Ovary (tissue), 9 donors: ENCODE results near the gene DLG5. TPM values are rescaled to one million over a fixed set of nuclear protein-coding genes. Genes with fewer than 3 reads are reported as not detected.
A peak's percentile ranks its signal among the peaks of the same experiment; 100 is the strongest.

ENCODE experiments used
- DNase-seq, 5 donors: peaks; one replicate each; pipeline ENCODE4 v3.0.0-alpha.2; 2019 to 2020
- H3K27ac ChIP-seq, 2 donors: fragments of 200-600 bp; one replicate each; pipeline versions ENCODE4 v1.5.1 to v1.8.0; 2019 to 2022
- H3K27me3 ChIP-seq: fragments of 200-600 bp; one replicate; pipeline ENCODE4 v1.8.0; 2022
- H3K36me3 ChIP-seq: fragments of 200-600 bp; sonication (generic); one replicate; pipeline ENCODE4 v1.5.1; 2019
- H3K4me1 ChIP-seq: one replicate; pipeline ENCODE4 v1.8.1; 2013; ENCODE audit warnings: mild to moderate bottlenecking, moderate library complexity; ENCODE audit not compliant: insufficient read depth
- H3K4me3 ChIP-seq: fragments of 200-600 bp; sonication (generic); one replicate; pipeline ENCODE4 v1.5.1; 2017
- H3K9me3 ChIP-seq, 2 donors: fragments of 200-600 bp in 1 of 2; sonication (generic) in 1 of 2; one replicate each; pipeline versions ENCODE4 v1.5.1 to v1.8.1; 2013 to 2019; ENCODE audit warnings: mild to moderate bottlenecking in 1 of 2, moderate library complexity in 1 of 2
- EP300 ChIP-seq: sonication (generic); formaldehyde crosslinking; IDR thresholded peaks from one replicate; pipeline ENCODE4 v1.6.1; 2017; ENCODE audit warnings: antibody characterized with exemption
- POLR2A ChIP-seq: fragments of 450-650 bp; IDR thresholded peaks from one replicate; pipeline ENCODE4 v1.6.1; 2017; ENCODE audit warnings: antibody characterized with exemption, mild to moderate bottlenecking, moderate library complexity
- WGBS, 3 donors: extraction: QIAGEN DNeasy Blood & Tissue Kit in 1 of 3; methylation state at CpG; one replicate each; pipeline versions ENCODE4 v1.1.5 to v1.1.7; 2013 to 2017; 5-methylcytosine and 5-hydroxymethylcytosine counted together
- intact Hi-C, 4 donors: fragments of 100-400 bp; cut with DNase I; formaldehyde crosslinking; loops; one replicate each; pipeline versions ENCODE4 v1.11.0 to v1.15.1; 2022 to 2023
- polyA plus RNA-seq, 2 donors: library from polyadenylated mRNA; stranded (reverse); fragments of 200-250 nt in 1 of 2; fragments of 350-450 nt in 1 of 2; fragmentation: Illumina TruSeq in 1 of 2; extraction: RNeasy Lipid Tissue Mini Kit (QIAGEN cat#74804) in 1 of 2; gene quantifications; one replicate each; pipeline ENCODE4 v1.2.3, GENCODE V29; 2013 to 2014
- total RNA-seq, 7 donors: library from RNA; depleted of rRNA in 2 of 7; stranded (reverse); fragments of >200 nt in 2 of 7; fragmentation: NEBNext Ultra II Directional in 3 of 7; extraction: Animal tissue kit (Norgen Biotek cat#: 25700) in 3 of 7; gene quantifications; one replicate each; pipeline versions ENCODE4 v1.1.0 to v1.2.4, GENCODE V29; 2016 to 2023
- TF ChIP-seq, protein P1 (sequence below), 3 donors: fragments of 450-650 bp in 2 of 3; fragments of 200-600 bp in 1 of 3; IDR thresholded peaks; one replicate each; pipeline versions ENCODE4 v1.5.1 to v1.8.0; 2016 to 2022; ENCODE audit warnings: antibody characterized with exemption in 3 of 3, mild to moderate bottlenecking in 1 of 3
- donor health status: DM: no; HTN: no; CAD: no; lungs with moderate emphysema.
- donor health status: DM: no; HTN: no; CAD: no.
- donor health status: Bipolar disorder and iron deficiency.
- donor health status: DM: yes; HTN: yes; CAD: no.
- donor health status: DM: no; HTN: no; CAD: no.
- donor health status: DM: yes; HTN: yes; CAD: no.

Gene DLG5
- total and polyA plus RNA-seq, 9 donors = 29.1 to 71.9 (median 42.8) TPM

DNA sequence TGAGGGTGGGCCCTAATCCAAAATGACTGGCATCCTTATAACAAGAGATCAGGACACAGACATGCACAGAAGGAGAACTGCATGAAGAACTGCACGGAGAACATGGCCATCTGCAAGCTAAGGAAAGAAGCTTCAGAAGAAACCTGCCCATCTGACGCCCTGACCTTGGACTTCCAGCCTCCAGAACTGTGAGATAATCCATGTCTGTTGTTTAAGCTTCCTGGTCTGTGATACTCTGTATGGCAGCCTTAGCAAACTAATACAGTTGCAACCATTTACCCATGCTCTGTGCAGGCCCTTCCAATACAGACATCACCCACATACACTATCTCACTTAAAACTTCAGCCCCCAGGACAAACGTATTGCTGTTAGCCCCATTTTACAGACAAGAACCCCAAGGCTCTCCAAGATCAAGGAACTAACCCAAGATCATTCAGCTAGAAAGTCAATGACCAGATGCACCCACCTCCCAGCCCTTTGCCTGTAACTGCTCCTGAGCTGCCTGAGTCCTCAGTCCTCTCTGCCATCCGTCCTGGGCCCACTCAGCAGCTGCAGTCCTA lies 39.7 kb downstream of the DLG5 start:
- TF ChIP-seq POLR2A (no peak), EP300 (no peak)
- TF ChIP-seq, protein P1, sequence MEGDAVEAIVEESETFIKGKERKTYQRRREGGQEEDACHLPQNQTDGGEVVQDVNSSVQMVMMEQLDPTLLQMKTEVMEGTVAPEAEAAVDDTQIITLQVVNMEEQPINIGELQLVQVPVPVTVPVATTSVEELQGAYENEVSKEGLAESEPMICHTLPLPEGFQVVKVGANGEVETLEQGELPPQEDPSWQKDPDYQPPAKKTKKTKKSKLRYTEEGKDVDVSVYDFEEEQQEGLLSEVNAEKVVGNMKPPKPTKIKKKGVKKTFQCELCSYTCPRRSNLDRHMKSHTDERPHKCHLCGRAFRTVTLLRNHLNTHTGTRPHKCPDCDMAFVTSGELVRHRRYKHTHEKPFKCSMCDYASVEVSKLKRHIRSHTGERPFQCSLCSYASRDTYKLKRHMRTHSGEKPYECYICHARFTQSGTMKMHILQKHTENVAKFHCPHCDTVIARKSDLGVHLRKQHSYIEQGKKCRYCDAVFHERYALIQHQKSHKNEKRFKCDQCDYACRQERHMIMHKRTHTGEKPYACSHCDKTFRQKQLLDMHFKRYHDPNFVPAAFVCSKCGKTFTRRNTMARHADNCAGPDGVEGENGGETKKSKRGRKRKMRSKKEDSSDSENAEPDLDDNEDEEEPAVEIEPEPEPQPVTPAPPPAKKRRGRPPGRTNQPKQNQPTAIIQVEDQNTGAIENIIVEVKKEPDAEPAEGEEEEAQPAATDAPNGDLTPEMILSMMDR (IDR thresholded peaks at IDR 0.05) = no peak
- WGBS, 3 donors = 39 to 50% (median 47%) methylated on average over 4 of the region's 4 CpGs

GRCh38 chr10:77884181-77884580 lies 42.4 kb downstream of the DLG5 start:
- DNase-seq = no peak
- Histone ChIP-seq H3K4me1 (peaks cover 33% of the 10 kb centered on the region), H3K9me3 (no peaks in the 10 kb centered on the region), H3K36me3 (no peaks in the 10 kb centered on the region), H3K4me3 (no peak overlapping the region), H3K27me3 (no peaks in the 10 kb centered on the region), H3K27ac (no peak overlapping the region)
- intact Hi-C loops = no loop called here
- TF ChIP-seq, protein P1 (IDR thresholded peaks at IDR 0.05) = no peak
- TF ChIP-seq POLR2A = no peak
- TF ChIP-seq EP300 = no peak
- whole genome bisulfite sequencing, 3 donors = 93 to 97% (median 95%) methylated on average over 7 of the region's 7 CpGs

More for the DNA sequence above, 39.7 kb downstream of the DLG5 start:
- intact Hi-C loops = no loop called here
- peak overlapping the region; percentile 58 to 68 for H3K27ac ChIP-seq
- no peaks in the 10 kb centered on the region for H3K36me3 ChIP-seq
- no peaks in the 10 kb centered on the region for H3K9me3 ChIP-seq
- no peaks in the 10 kb centered on the region for H3K27me3 ChIP-seq
- no peak overlapping the region for H3K4me3 ChIP-seq
- peaks cover 34% of the 10 kb centered on the region for H3K4me1 ChIP-seq
- no peak for DNase-seq

DNA sequence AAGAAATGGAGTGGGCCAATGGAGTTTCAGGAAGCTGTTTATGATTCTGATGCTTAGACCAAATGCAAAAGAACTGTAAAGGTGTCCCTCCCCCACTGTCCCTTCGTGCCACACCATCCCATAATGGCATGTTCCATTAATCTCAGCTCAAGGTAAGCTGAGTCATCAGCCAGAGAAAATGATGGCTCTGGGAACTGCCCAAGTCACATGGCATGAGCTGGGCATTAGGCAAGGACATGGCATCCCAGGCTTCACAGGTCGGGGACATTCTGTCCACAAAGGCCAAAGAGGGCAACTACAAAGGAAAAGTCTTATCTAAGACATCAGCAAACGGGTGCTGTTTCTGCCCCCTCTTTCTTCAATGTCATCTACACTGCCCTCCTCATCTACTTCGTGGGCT lies 44.9 kb downstream of the DLG5 start:
- H3K27ac ChIP-seq = no peak overlapping the region
- no peaks in the 10 kb centered on the region for H3K9me3 ChIP-seq
- intact Hi-C loops = no loop called here
- H3K4me1 ChIP-seq = peaks cover 31% of the 10 kb centered on the region
- no peak overlapping the region for H3K4me3 ChIP-seq
- no peak for TF ChIP-seq POLR2A
- TF ChIP-seq, protein P1 (IDR thresholded peaks at IDR 0.05) = no peak
- no peak for TF ChIP-seq EP300
- no peaks in the 10 kb centered on the region for H3K27me3 ChIP-seq
- WGBS, 3 donors = 88 to 96% (median 92%) methylated on average over 4 of the region's 4 CpGs
- no peaks in the 10 kb centered on the region for H3K36me3 ChIP-seq
- no peak for DNase-seq

DNA sequence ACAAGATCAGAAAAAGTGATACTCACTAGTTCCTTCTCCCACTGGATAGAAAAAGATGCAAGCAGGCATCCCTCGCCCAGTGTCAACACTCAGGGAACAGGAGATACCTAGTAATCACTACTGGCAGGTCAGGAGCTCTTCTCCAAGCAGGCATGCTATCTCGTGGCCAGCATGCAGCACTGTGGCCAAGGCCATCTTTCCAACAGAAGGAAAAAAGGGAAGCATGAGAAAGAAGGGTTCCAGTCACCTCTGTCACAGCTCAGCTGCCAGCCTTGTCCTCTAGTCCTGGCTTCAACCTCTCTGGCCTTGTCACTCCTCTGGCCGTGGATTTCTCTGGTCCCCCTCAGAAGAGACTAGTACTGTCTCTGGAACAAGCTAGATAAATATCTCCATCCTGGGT lies 45.3 kb downstream of the DLG5 start:
- WGBS, 3 donors = 75 to 84% (median 77%) methylated on average over 3 of the region's 3 CpGs
- Histone ChIP-seq H3K9me3 (no peaks in the 10 kb centered on the region), H3K36me3 (no peaks in the 10 kb centered on the region), H3K27me3 (no peaks in the 10 kb centered on the region), H3K4me3 (no peak overlapping the region), H3K27ac (no peak overlapping the region), H3K4me1 (peaks cover 27% of the 10 kb centered on the region)
- intact Hi-C loops = no loop called here
- TF ChIP-seq POLR2A (no peak), EP300 (no peak)
- TF ChIP-seq, protein P1 (IDR thresholded peaks at IDR 0.05) = no peak
- DNase-seq = no peak
